ENCODE data around the gene CDR2.
"Not testable (repeated sequence)": the region's sequence is repeated elsewhere in the genome, so short reads cannot be mapped to it uniquely, and the experiment has no call there.

Gene CDR2

DNA sequence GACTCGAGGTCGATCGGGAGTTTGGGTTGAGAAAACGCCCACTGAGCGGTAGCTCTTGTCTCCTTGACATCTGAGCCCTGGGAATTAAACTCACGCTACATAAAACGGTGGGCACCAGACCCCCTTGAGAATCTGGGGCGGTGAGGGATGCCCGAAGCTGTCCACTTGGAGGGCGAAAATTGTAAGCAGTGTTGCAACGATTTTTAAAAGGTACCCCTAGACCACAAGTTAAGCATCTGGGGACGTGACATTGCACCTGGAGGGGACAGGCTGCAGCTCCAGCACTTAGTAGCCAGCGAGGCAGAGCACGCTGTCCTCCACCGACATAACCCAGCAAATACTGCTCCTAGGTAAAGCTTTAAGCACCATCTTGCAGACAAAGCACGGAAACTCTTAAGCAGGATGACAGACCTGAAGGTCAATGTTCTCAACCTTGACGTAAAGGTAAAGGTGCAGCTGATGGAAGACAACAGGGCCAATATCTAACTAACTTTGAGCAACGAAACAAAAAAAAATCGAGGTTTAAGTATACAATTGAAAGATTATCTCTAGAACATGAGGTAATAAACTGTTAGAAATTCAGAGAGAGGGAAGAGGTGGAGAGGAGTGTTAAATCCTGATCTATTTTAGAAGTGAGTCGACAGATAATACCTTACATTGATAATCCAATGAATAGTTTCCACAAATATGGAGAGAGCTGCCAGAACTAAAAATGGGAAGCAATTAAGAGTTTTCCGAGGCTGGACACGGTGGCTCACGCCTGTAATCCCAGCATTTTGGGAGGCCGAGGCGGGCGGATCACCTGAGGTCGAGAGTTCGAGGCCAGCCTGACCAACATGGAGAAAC, 921 bp upstream of the CDR2 start:
- DNase-seq = no peak

DNA sequence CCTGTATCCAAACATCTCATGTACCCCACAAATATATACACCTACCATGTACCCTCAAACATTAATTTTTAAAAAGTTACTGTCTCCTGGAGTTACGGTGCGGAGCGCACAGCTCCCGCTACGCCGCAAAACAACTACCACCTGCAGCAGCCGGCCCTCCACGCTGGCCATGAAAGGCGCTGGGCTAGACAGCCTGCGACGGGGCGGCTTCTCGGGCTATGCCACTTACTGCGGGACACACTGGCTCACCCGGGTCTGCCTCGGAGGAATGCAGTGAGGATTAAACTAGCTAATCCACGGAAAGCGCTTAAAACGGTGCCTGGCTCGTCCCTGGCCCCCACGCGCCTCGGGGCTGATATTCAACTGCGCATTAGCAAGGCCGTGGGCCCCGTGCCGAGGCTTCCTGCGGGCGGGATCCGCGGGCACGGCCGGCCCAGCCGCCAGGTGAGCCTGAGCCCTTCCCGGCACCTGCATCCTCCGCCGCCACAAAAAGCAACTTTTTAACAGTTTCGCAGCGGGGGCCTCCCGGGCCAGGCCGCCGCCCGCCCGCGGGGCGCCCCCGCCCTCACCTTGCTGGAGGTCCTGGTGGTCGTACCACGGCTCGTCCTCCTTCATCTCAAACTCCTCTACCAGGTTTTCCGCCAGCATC, 633 bp downstream of the CDR2 start:
- DNase-seq = peak; percentile 28

DNA sequence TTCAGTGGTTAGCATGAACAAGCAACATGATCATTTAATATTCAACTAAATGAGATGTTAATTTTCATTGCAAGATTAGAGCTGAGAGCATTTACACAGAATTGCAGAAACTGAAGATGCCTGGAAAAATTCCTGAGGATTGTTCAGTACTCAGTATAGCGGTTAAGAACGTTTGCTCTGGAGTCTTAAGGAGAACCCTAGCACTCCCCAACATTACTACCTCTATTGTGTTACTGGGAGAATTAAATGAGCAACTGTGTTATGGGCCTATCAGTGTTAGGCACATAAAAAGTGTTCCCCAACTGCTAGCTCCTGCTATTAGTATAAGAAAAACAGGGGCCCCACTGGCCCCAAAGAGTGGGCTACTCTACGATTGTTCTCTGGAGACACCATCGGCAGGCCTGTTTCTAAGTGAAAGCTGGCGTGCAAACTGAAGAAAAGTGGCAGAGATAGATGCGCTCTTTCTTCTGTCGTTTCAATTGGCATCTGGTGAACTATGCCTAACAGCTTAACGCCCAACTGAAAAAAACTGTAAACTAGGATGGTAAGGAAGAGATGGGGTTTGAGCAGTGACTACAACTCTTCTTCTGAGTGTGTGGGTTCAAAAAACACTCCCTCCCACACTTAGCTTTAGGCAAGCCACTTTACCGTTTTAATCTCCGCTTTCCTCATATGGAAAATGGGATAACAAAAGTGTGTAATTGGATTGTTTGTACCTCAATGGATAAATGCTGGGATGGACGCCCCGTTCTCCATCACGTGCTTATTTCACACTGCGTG, 1.3 kb downstream of the CDR2 start:
- no peak for DNase-seq

DNA sequence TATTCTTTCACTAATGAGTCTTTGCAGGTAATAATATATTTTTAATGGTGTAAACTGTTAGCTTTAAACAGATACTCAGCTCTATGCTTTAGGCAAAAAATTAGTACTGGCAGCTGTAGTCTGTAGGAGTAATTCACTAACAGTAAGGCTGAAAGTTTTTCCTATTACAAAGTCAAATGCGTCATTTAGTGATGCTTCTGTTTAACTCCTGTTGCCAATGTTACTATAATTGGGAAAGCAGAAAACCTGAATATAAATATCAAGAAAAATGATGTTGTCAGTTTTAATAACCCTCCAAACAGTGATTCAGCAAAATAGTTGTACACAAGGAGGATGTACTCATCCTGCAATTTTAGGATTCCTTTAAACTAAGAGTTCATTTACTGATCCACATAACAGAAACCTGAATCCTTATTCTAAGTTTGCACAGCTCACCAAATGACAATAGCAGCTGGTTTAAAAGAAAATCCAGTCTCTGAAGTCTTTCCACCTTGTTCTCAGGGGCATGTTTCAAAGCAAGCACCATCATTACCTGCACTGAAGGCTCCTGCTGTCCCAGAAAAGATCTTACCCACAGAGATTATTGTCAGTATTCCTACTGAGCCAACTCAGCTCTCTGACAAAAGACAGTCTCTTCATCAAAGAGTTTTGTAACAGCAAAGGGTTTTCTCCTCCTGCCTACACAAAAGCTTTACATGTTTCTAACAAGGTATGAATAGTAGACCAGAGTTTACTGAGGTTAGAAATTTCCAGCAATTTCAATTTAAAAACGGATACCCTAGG, 4.2 kb downstream of the CDR2 start:
- no peak for DNase-seq

DNA sequence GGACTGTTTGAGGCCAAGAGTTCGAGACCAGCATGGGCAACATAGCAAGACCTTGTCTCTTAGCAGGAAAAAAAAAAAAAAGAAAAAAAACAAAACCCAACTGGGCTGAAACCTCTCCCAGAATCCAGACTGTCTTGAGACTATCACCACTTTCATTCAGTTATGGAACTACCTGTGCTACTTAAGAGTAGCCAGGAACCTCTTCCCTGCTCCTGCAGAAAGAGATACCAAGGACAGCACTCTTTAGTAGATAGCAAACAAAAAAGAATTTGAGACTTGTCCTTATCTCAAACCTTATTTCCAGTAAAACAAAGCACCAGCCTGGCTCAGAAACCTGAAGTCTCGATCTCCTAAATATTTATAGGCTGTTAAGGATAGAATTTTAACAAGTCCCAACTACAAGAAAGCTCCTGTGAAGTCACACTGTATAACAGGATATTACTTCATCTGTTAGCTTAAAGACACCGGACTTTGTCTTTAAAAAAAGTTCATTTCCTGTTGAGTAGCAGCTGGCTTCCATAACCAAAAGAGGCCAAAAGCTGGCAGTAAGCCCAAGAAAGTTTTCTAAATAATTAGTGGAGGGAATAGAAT, 5.1 kb downstream of the CDR2 start:
- no peak for DNase-seq

DNA sequence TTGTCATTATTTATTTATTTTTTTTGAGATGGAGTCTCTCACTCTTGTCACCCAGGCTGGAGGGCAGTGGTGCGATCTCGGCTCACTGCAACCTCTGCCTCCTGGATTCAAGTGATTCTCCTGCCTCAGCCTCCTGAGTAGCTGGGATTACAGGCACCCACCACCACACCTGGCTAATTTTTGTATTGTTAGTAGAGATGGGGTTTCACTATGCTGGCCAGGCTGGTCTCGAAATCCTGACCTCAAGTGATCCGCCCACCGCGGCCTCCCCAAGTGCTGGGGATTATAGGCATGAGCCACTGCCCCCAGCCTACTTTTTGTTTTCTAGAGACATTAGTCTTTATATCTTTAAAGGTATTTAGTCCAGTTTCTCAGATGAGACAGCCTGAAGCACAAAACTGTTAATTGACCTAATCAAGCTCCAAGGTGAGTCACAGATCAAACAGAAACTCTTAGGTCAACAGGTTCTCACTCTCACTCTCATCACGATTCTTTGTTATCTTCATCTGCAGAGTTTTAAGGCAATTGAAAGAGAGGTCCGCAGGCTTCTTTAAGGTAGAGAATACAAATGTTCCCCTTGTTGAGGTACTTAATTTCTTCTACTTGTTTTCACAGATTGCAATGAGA, 6.1 kb downstream of the CDR2 start:
- DNase-seq = not testable (repeated sequence)

DNA sequence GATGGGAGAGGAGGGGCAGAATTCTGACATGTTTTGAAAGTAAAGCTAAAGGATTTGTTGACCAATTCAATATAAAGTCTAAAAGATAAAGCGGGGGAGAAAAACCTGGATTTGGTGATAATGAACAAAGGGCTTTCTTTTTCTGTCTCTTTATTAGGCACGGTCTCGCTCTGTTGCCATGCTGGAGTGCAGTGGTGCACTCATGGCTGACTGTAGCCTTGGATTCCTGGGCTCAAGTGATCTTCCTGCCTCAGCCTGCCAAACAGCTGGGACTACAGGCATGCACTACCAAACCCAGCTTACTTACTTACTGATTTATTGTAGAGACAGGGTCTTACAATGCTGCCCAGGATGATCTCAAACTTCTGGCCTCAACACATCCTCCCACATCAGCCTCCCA, 7.5 kb downstream of the CDR2 start:
- DNase-seq = no peak

DNA sequence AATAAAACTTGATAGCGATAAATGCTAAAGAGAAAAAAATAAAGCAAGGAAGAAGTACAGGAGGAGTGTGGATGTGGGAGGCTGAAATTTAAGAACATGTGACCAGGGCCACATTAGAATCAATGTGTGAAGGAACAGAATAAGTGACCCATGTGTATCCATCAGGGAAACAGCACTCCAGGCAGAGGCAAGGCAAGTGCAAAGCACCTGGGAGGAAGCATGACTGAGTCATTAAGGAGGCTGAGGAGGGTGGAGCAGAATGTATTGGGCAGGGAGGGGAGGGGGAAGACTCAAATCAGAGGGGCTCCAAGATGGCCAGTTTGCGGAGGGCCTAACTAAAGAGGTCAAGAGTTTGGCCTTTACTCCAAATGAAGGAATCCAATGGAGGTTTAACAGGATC, 8.0 kb downstream of the CDR2 start:
- DNase-seq = no peak

DNA sequence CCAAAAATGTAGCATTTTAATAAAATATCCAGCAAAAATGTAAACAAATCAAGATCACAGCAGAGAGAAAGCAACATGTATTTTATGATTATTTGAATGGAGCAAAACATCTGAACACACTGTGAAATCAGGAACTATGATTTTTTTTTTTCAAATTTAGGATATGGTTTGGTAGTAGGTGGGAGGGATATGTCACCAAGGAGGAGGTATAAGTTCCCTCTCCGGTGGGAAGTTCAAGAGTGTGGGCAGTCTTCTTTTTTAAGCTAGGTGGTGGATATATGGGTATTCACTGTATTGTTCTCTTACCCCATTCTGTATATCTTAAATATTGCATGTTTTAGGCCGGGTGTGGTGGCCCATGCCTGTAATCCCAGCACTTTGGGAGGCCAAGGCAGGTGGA, 10.2 kb downstream of the CDR2 start:
- no peak for DNase-seq

DNA sequence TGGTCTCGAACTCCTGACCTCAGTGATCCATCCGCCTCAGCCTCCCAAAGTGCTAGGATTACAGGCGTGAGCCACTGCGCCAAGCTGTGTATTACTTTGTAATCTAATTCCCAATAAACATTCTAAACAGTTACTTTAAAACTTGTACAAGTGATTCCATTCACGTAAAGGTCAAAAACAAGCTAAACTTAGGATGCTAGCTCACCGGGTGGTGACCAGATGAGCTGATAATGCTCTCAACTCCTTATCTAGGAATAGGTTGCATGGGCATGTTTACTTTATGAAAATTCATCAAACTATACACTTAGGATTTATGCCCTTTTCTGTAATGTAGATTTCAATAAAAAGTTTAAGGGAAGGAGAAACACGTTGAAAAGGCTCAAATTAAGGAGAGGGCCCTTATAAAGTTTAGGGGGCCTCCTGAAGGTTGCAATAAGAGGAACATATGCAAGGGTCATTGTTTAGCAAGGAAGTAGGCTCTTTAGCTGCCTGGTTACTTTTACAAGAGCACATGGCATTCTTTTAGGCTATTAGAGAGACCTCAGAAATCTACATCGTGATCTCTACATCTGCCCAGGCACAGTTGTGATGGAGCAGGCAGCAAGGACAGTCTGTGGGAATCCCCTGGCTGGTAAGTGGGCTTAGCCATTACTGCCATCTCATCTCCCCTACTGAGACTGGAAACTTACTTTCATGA, 13.3 kb downstream of the CDR2 start:
- no peak for DNase-seq

DNA sequence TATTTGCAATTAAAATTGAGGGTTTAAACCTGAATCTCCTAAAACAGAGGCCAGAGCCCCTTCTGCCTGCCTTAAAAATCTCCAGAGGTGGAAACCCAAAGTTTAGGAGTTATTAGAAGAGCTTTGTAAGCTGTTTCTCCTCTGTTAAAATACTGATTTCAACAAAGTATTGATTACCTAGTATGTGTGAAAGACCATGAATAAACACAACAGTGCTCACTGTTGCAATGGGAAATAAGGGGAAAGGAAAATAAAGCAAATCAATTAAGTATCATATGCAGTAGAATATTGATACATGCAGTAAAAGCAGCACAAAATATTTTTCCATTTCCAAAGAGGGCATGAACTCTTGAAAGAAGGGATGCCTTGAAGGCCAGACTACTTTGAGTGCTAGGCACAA, 14.7 kb downstream of the CDR2 start:
- DNase-seq = no peak

DNA sequence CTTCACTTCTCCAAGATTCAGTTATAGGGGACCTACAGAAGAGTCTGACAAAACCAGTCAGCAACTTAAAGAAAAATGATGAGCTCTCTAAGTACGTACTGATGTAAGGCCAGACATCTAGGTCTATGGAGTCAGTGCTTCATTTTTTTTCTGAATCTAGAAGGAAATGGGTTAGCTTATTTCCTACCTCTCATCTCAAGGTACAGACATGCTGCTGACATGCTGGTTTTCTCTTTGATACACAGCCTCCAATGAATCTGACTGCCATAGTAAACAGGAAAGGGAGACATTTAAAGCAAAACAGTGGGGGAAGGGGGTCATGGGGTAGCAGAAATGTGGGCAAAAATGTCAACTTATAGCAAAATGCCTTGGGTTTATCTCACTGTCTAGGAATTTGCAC, 16.4 kb downstream of the CDR2 start:
- DNase-seq = no peak

DNA sequence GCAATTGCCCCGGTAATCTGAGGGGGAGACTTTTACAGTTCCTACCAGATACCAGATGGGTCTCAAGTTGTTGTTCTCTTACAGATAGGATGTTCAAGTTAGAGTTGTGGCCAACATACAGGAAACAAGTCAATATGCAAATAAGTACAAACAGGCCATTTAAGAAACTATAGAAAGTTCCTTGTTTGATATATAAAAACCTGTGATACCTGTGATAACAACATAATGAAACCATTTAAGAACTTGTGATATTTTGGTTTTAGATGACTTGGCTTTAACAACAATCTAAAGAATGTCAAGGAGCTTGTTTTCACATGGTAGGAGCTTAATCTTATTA, 16.8 kb downstream of the CDR2 start:
- no peak for DNase-seq

DNA sequence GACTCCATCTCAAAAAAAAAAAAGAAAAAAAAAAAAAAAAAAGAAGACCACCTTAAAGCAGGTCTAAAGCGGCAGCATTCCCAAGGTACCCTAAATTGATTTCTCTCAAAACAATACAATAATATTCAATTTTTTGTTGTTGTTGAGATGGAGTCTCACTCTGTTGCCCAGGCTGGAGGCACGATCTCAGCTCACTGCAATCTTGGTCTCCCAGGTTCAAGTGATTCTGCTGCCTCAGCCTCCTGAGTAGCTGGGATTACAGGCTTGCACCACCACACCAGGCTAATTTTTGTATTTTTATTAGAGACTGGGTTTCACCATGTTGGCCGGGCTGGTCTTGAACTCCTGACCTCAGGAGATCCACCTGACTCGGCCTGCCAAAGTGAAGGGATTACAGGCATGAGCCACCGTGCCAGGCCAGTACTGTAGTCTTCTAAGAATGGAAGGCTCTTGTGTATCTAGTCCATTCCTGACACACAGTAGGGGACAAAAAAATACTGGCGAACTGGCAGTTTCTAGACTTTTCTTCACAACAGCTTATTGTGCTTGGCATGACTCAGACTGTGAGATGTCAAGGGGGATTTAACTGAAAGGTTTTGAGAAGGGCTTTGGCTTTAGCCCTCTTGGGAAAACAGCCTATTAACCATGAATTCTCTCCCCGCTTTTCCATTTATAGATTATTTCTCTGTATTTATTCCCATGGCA, 17.3 kb downstream of the CDR2 start:
- DNase-seq = no peak

DNA sequence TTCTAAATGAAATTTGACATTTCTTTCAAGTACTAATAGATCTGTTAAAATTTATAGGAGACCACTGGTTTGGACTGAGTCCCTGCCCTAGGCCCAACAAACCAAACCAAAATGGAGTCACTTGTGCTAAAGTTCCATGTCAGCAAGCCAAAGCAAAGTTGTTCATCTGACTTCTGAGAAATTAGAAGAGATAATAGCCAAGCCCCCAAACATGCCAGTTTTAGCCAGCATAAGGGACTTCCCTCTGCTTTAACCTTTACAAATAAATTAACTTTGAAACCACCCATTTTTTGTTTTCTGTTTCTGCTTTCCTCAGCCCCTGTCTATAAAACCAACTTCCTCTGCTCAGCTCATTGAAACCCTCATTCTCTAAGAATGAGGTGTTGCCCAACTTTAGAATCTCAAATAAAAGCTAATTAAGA, 18.9 kb downstream of the CDR2 start:
- no peak for DNase-seq

DNA sequence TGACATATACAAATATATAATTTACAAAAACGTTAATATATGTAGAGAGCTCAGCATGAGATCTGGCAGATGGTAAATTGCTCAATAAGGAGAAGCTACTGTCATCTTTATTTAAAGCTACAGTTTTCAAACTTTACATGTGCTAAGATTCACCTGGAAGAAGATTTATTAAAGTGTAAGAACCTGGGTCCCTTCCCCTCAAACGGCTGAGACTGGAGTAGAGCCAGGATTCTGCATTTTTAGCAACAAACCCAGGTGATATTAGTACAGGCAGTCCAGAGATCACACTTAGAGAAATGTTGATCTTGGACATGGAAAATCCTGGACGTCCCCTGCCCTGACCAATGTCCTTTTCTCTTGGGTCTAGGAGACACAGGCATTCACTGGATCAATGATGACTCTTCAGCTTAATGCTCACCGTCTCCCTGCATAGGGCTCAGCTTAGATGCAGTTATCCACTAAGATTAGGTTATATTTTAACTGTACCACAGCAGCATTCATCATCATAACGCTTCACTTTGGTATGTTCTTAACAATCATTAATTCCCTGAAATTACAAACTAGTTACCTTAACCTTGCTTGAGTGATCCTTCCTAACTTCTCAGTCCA, 20.4 kb downstream of the CDR2 start:
- no peak for DNase-seq

DNA sequence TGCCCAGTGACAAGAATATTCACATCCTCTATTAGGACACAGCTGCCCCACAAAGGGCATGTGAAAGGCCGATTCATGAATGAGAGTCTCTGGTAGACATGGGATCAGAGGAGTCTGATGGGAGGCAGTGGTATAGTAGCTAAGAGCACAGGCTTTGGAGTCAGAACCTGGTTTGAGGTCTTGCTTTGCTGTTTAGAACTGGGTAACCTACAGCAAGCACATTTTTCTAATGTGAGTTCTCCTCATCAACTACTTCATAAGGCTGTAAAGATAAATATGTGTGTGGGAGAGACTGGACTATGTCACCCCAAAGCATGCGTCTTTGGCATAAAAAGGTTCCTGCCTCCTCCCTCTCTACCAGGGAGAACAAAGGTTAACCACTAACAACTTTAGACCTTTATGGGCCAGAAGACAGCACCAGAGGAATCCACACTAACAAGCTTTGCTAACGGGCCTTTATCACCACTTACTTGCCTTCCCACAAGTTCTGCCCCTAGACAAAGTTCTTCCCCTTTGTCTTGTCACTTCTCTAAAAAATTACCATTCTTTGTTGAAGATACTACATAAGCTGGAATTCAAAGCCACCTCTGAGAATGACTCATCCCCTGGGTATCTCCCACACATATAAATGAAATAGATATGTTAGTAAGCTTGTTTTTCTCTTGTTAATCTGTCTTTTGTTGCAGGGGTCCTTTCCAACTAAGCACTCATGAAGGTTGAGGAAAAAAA, 21.1 kb downstream of the CDR2 start:
- no peak for DNase-seq

DNA sequence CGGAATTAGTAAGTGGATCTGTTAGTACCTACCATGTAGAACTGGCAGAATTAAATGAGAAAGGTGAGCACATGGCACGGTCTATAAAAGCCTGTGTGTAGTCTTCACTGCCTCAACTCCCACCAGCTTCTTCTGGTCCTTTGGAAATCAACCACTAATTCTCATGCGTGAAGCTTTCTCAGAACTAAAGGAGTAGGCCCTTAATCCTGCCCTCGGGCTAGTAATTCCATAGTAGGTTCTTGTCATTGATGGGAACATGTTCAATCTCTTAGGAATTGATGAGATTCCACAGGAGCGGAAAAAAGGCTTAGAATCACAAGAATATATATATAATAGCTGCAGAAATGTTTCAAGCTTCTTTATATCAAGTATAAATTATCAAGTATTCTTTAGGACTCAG, 21.7 kb downstream of the CDR2 start:
- DNase-seq = no peak

DNA sequence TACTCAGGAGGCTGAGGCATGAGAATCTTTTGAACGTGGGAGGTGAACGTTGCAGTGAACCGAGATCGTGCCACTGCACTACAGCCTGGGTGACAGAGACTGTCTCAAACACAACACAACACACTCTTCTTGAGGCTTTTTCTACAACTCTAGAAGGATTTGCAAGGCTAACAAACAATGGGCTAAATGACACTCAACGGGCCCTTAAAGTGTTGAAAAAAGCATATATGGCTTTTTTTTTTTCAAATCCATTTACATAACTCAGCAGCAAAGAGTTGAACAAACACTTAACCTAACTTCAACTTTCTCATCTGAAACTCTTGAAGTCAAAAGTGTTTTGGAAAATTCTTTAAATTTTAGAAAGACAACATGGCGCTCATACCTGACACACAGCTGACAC, 22.3 kb downstream of the CDR2 start:
- no peak for DNase-seq

DNA sequence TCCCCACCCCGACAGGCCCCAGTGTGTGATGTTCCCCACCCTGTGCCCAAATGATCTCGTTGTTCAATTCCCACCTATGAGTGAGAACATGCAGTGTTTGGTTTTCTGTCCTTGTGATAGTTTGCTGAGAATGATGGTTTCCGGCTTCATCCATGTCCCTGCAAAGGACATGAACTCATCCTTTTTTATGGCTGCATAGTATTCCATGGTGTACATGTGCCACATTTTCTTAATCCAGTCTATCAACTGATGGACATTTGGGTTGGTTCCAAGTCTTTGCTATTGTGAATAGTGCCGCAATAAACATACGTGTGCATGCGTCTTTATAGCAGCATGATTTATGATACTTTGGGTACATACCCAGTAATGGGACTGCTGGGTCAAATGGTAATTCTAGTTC, 23.4 kb downstream of the CDR2 start:
- not testable (repeated sequence) for DNase-seq
